ENCODE data around the gene TSNAXIP1. TPM values are rescaled to one million over a fixed set of nuclear protein-coding genes. Genes with fewer than 3 reads are reported as not detected.
A peak's percentile ranks its signal among the peaks of the same experiment; 100 is the strongest.
"Not testable (repeated sequence)": the region's sequence is repeated elsewhere in the genome, so short reads cannot be mapped to it uniquely, and the experiment has no call there.

TSNAXIP1 gene
- total RNA-seq, 8 experiments from 2014 or later = 1.0 to 13.0 (median 3.0) TPM

DNA sequence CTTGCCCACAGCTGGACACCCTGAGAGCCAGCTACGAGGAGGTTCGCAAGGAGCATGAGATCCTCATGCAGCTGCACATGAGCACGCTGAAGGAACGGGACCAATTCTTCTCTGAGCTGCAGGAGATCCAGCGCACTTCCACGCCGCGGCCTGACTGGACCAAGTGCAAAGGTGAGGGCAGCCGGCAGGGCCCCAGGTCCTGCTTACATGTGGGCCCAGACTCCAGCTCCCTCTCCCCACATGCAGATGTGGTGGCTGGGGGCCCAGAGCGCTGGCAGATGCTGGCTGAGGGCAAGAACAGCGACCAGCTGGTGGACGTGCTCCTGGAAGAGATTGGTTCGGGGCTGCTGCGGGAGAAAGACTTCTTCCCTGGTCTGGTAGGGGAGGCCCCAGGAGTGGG, 19.2 kb downstream of the TSNAXIP1 start:
- 100% methylated on average over 5 of the region's 14 CpGs; no CpG with 5 or more reads in 9 of the 10 experiments for WGBS, 10 experiments
- Histone ChIP-seq H3K27ac (no peak overlapping the region), H3K4me1 (replicated peaks in 1 of 2) (no peaks in the 10 kb centered on the region), H3K4me3 (no peak overlapping the region)
- no peak for ATAC-seq (replicated peaks in 6 of 8)
- in situ Hi-C loops (cut with MboI; ENCODE audit: low pct_unique_long_range_greater_than_20kb in 2 of 9, low sequenced_read_pairs in 9 of 9, unreplicated experiment in 9 of 9) = no loop called here

GRCh38 chr16:67828651-67829050, 22.0 kb downstream of the TSNAXIP1 start:
- WGBS, 10 experiments = 100% methylated on average over 1 of the region's 4 CpGs; no CpG with 5 or more reads in 9 of the 10 experiments
- Histone ChIP-seq H3K27ac (no peak overlapping the region), H3K4me1 (replicated peaks in 1 of 2) (peaks cover 5 to 6% of the 10 kb centered on the region in 2 donors), H3K4me3 (no peak overlapping the region)
- ATAC-seq (replicated peaks in 6 of 8) = no peak
- in situ Hi-C loops (cut with MboI; ENCODE audit: low pct_unique_long_range_greater_than_20kb in 2 of 9, low sequenced_read_pairs in 9 of 9, unreplicated experiment in 9 of 9) = no loop called here

DNA sequence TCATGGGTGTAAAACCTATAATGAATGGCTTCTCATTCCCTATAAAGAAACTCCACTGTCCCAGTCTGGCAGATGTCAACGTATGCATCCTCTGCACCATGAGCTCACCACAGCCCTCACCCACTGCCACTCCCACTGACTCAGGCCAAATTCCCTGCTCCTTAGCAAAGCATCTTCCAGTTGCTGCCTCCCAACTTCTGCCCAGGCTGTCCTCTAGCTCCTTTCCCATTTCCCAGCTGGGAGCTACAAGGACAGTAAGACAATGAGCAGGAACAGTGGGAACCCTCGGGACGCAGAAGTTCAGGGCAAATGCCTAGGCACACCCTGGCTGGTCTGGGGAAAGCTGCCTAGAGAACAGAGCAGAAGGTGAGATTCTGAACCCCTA, 26.3 kb downstream of the TSNAXIP1 start:
- Histone ChIP-seq H3K4me1 (replicated peaks in 1 of 2) (peaks cover 5 to 6% of the 10 kb centered on the region in 2 donors), H3K4me3 (peak overlapping the region; percentile 68 to 99 (median 78)), H3K27ac (no peak overlapping the region)
- WGBS, 10 experiments = 0 to 17% (median 11%) methylated on average over 1 to 3 of the region's 3 CpGs; no CpG with 5 or more reads in 7 of the 10 experiments
- ATAC-seq (replicated peaks in 6 of 8) = peak in 7 of 8 experiments; percentile 1 to 69 (median 13)
- in situ Hi-C loops (cut with MboI; ENCODE audit: low pct_unique_long_range_greater_than_20kb in 2 of 9, low sequenced_read_pairs in 9 of 9, unreplicated experiment in 9 of 9) = no loop called here

DNA sequence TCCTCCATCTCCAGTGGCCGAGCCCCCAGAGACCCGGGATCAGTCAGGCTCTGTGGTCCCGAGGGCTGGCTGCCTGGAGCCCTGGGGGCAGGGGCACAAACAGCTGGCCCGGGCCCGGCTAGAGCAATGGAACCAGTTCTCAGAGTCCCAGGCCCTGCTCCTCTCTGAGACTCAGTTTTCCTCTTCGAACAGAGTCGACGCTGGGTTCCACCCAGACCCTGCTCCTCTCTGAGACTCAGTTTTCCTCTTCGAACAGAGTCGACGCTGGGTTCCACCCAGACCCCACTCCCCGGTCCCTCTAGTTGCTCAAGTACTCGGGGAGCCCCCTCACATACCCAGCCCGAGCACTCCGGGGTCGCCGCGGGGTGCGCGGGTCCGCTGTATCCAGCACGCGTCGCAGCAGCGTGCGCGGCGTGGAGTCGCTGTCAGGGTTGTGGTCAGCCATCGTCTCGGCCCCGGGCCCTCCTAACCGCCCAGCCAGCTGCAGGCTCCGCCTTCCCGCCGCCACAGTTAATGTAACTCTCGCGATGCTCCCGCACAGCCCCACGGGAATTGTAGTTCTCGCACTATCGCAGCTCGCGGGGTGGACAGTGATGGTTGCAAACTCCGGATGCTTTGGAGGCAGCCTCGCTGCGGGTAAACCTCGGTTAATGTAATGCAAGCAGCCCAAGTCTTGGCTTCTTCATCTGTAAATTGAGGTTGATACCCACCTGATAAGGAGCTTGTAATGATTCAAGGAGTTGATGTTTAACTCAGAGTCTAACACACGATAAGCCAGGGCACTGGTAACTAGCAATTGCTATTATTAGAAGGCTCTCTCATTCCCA, 26.9 kb downstream of the TSNAXIP1 start:
- peak overlapping the region; percentile 27 to 47 for H3K27ac ChIP-seq
- H3K4me1 ChIP-seq (replicated peaks in 1 of 2) = peaks cover 5 to 6% of the 10 kb centered on the region in 2 donors
- peak; percentile 92 to 100 (median 98) for ATAC-seq (replicated peaks in 6 of 8)
- H3K4me3 ChIP-seq = peak overlapping the region; percentile 68 to 99 (median 78)
- WGBS, 10 experiments = 0 to 20% (median 4%) methylated on average over 1 to 17 of the region's 49 CpGs; no CpG with 5 or more reads in 4 of the 10 experiments
- in situ Hi-C loops (cut with MboI; ENCODE audit: low pct_unique_long_range_greater_than_20kb in 2 of 9, low sequenced_read_pairs in 9 of 9, unreplicated experiment in 9 of 9) = no loop called here

GRCh38 chr16:67834242-67834614, 27.5 kb downstream of the TSNAXIP1 start:
- peak overlapping the region in 4 of 5 donors; percentile 68 to 99 (median 78) for H3K4me3 ChIP-seq
- in situ Hi-C loops (cut with MboI; ENCODE audit: low pct_unique_long_range_greater_than_20kb in 2 of 9, low sequenced_read_pairs in 9 of 9, unreplicated experiment in 9 of 9) = no loop called here
- H3K4me1 ChIP-seq (replicated peaks in 1 of 2) = peaks cover 5 to 6% of the 10 kb centered on the region in 2 donors
- no peak for ATAC-seq (replicated peaks in 6 of 8)
- WGBS, 10 experiments = 0 to 100% (median 79%) methylated on average over 1 to 10 of the region's 10 CpGs; no CpG with 5 or more reads in 1 of the 10 experiments
- H3K27ac ChIP-seq = no peak overlapping the region

DNA sequence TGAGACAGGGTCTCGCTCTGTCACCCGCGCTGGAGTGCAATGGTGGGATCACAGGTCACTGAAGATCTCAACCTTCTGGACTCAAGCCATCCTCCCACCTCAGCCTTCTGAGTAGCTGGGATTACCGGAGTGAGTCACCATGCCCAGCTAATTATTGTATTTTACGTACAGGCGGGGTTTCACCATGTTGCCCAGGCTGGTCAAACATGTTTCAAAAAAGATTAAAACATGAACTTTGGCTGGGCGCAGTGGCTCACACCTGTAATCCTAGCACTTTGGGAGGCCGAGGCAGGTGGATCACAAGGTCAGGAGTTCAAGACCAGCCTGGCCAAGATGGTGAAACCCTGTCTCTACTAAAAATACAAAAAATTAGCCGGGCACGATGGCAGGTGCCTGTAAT, 30.5 kb downstream of the TSNAXIP1 start:
- H3K4me1 ChIP-seq (replicated peaks in 1 of 2); H3K4me3 ChIP-seq; H3K27ac ChIP-seq; ATAC-seq (replicated peaks in 6 of 8); in situ Hi-C loops (cut with MboI; ENCODE audit: low pct_unique_long_range_greater_than_20kb in 2 of 9, low sequenced_read_pairs in 9 of 9, unreplicated experiment in 9 of 9): not testable (repeated sequence)
- WGBS, 10 experiments = 67 to 93% (median 91%) methylated on average over 2 to 9 of the region's 10 CpGs; no CpG with 5 or more reads in 2 of the 10 experiments

DNA sequence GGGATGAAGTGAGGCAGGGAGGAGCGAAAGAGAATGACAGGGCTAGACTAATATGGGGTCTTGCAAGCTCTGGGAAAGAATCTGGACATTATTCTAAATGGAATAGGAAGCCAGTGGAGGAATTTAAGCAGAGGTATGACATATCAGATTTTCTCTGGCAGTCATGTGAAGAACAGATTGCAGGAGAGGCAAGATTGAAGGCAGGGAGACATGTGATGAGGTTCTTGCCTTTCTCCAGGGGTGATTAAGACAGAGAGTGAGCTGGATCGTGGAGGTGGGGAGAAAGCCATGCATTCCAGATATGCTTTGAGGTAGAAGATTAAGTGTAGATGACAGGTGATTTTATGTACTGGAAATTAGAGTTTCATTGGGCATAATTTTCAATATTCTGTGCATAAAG, 31.1 kb downstream of the TSNAXIP1 start:
- Histone ChIP-seq H3K4me1 (replicated peaks in 1 of 2) (peaks cover 2 to 4% of the 10 kb centered on the region in 2 donors), H3K4me3 (no peak overlapping the region), H3K27ac (no peak overlapping the region)
- in situ Hi-C loops (cut with MboI; ENCODE audit: low pct_unique_long_range_greater_than_20kb in 2 of 9, low sequenced_read_pairs in 9 of 9, unreplicated experiment in 9 of 9) = no loop called here
- 33 to 100% (median 84%) methylated on average over 1 to 2 of the region's 2 CpGs; no CpG with 5 or more reads in 2 of the 10 experiments for WGBS, 10 experiments
- no peak for ATAC-seq (replicated peaks in 6 of 8)

GRCh38 chr16:67841198-67841815, 34.6 kb downstream of the TSNAXIP1 start:
- WGBS, 10 experiments = 50 to 100% (median 77%) methylated on average over 1 to 9 of the region's 17 CpGs; no CpG with 5 or more reads in 4 of the 10 experiments
- Histone ChIP-seq H3K4me1 (replicated peaks in 1 of 2) (peaks cover 21 to 23% of the 10 kb centered on the region in 2 donors), H3K27ac (peak overlapping the region in 1 of 2 donors; percentile 98), H3K4me3 (peak overlapping the region; percentile 77 to 98 (median 93))
- in situ Hi-C loops (cut with MboI; ENCODE audit: low pct_unique_long_range_greater_than_20kb in 2 of 9, low sequenced_read_pairs in 9 of 9, unreplicated experiment in 9 of 9) = no loop called here
- ATAC-seq (replicated peaks in 6 of 8) = no peak

DNA sequence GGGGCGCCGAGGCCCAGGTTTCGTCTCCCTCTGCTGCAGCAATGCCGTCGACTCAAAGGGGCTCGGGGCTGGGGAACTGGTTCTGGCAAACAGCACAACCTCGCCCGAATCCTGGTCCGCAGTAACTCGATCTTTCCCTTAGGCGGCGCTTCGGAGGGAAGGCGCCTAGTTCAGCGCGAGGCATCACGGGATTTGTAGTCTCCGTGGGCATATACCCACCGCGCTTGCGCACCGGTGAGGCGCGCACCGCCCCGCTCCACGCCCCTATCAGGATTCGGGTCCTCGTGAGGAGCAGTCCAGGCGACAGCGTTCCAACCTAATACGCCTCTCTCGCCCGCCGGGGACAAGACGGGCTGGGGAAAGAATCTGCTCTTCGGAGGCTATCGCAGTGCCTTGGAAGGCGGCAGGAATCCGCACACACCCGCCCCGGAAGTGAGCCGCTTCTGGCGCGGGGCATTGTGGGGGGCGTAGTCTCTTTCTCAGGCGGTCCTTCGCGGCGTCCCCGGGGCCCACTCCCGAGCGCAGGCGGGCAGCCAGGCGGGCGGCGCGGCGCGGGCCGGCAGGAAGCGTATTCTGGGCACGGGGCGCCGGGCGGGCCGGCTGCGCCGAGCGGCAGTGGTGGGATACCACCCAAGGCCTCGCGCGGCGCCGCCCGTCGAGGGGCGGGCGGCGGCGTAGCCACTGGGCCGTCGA, 35.3 kb downstream of the TSNAXIP1 start, which contains the start of gene THAP11:
Gene THAP11, plus strand, starts transcription at position 505 of the 693 bp plus-strand sequence. CDS start 235 bp downstream, outside the sequence.
- Histone ChIP-seq H3K4me1 (replicated peaks in 1 of 2) (peaks cover 21 to 23% of the 10 kb centered on the region in 2 donors), H3K4me3 (peak within 1 kb of the TSS; percentile 77 to 98 (median 93)), H3K27ac (peak within 1 kb of the TSS; percentile 97 to 98)
- WGBS, 10 experiments = 0 to 11% (median 0%) methylated on average over 5 to 14 of the region's 83 CpGs; no CpG with 5 or more reads in 6 of the 10 experiments
- peak; percentile 41 to 55 (median 48) for ATAC-seq (replicated peaks in 6 of 8)
- in situ Hi-C loops (cut with MboI; ENCODE audit: low pct_unique_long_range_greater_than_20kb in 2 of 9, low sequenced_read_pairs in 9 of 9, unreplicated experiment in 9 of 9) = no loop called here

GRCh38 chr16:67842509-67843342, 36.0 kb downstream of the TSNAXIP1 start:
- in situ Hi-C loops (cut with MboI; ENCODE audit: low pct_unique_long_range_greater_than_20kb in 2 of 9, low sequenced_read_pairs in 9 of 9, unreplicated experiment in 9 of 9) = no loop called here
- peaks cover 21 to 23% of the 10 kb centered on the region in 2 donors for H3K4me1 ChIP-seq (replicated peaks in 1 of 2)
- WGBS, 10 experiments = 0 to 4% (median 2%) methylated on average over 1 to 27 of the region's 67 CpGs; no CpG with 5 or more reads in 5 of the 10 experiments
- peak; percentile 8 to 19 (median 12) for ATAC-seq (replicated peaks in 6 of 8)
- peak overlapping the region; percentile 97 to 98 for H3K27ac ChIP-seq
- H3K4me3 ChIP-seq = peak overlapping the region; percentile 77 to 98 (median 93)

- Histone ChIP-seq H3K27ac (peak overlapping the region; percentile 97 to 98), H3K4me3 (peak overlapping the region; percentile 77 to 98 (median 93)), H3K4me1 (replicated peaks in 1 of 2) (peaks cover 26 to 28% of the 10 kb centered on the region in 2 donors)
- in situ Hi-C loops (cut with MboI; ENCODE audit: low pct_unique_long_range_greater_than_20kb in 2 of 9, low sequenced_read_pairs in 9 of 9, unreplicated experiment in 9 of 9) = no loop called here
- 0 to 6% (median 1%) methylated on average over 1 to 6 of the region's 11 CpGs; no CpG with 5 or more reads in 4 of the 10 experiments for WGBS, 10 experiments
- ATAC-seq (replicated peaks in 6 of 8) = no peak
Measured at GRCh38 chr16:67843343-67843765, 36.7 kb downstream of the TSNAXIP1 start.

DNA sequence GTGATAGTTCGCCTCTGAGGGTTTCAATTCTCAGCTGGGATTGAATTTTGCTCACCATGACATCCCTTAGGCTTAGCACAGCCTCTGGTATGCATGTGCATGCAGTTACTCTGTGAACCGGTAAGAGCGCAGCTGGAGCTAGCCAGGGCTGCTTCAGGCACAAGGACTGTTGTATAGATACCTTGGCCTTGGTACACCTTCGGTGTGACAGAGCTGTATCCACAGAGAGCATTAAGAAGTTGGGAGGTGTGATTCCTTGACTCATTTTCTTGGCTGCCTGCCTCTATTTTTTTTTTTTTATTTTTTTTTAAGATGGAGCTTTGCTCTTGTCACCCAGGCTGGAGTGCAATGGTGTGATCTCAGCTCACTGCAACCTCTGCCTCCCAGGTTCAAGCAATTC, 37.8 kb downstream of the TSNAXIP1 start:
- H3K4me3 ChIP-seq = peak overlapping the region; percentile 11 to 98 (median 93)
- peaks cover 26 to 28% of the 10 kb centered on the region in 2 donors for H3K4me1 ChIP-seq (replicated peaks in 1 of 2)
- 25 to 100% (median 55%) methylated on average over 1 to 3 of the region's 4 CpGs; no CpG with 5 or more reads in 4 of the 10 experiments for WGBS, 10 experiments
- no peak for ATAC-seq (replicated peaks in 6 of 8)
- in situ Hi-C loops (cut with MboI; ENCODE audit: low pct_unique_long_range_greater_than_20kb in 2 of 9, low sequenced_read_pairs in 9 of 9, unreplicated experiment in 9 of 9) = no loop called here
- H3K27ac ChIP-seq = no peak overlapping the region
